NCI-H146 (cell line): ENCODE data around the gene DENND2D.

ENCODE experiments used
- DNase-seq: peaks from one replicate; lab custom pipeline; 2025; lab: John Stamatoyannopoulos, UW

DENND2D gene

GRCh38 chr1:111199881-111200801 lies at the start of gene DENND2D:
DENND2D (minus strand) TSS chr1:111200646; CDS start chr1:111200459, 187 bp downstream.
- DNase-seq, result no peak

- DNase-seq, result no peak
Observed at GRCh38 chr1:111249960-111250359, 49.5 kb upstream of the DENND2D start.

DNA sequence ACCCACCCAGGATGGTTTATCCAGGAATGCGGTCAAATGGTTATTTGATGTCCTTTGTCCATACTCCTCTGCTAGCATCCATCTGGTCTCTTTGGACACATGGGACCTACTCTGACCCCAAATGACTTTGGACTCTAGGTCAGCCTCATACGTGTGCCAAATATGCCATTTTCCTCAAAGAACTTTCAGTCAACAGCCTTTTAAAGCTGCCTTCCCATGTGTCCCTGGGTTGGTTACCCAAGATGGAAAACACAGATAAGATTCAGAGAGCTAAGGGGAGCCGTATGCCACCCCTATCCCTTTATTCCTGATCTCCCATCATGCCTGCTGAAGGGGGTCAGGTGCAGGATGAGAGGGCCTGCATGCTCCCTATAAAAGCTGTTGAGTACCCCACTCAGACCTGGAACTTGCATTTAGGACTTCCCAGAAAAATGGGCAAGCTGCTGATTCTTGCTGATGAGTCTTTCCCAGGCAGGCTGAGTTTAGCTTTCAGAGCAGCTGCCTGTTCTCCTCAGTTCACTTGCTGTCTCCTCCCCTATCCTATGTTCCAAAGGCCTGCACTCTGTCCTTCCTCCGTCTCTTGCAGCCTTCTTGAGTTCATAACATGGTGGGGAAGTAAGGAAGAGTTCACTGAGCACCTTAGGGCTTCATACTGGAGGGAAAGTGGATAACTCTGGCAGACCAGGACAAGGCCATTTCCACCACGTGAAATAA lies 46.8 kb upstream of the DENND2D start:
- DNase-seq, result no peak

GRCh38 chr1:111242805-111243523 lies 42.5 kb upstream of the DENND2D start:
- no peak for DNase-seq

DNA sequence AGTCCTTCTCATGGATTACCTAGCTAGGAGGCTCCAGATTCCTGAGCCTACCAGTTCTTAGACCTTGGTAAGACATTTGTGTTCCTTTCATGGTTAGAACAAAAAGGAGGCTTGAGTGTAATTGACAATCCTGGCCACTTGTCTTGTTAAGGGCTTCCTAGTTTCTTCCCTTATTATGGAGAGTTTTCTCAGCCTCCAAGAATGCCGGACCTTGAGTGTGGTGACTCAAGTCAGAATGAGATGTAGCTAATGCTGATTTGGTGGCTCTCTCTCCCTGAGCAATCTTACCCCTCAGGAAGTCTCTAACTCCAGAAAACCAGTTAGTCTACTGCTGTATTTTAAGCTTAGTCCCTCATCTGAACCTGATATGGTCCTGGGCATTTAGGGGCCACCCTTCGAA lies 41.4 kb upstream of the DENND2D start:
- DNase-seq, result no peak

GRCh38 chr1:111238056-111238795 lies 37.8 kb upstream of the DENND2D start:
- DNase-seq, result no peak

DNA sequence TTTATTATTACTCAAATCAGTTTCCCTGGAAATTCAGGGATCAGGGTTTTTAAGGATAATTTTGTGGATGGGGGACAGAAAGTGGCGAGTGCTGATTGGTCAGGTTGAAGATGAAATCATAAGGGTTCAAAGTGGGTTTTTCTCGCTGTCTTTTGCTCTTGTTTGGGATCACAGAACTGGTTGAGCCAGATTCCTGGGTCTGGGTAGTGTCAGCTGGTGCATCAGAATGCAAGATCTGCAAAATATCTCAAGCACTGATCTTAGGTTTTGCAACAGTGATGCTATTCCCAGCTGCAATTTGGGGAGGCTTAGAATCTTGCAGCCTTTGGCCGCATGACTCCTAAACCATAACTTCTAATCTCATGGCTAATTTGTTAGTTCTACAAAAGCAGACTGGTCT lies 36.4 kb upstream of the DENND2D start:
- DNase-seq, result no peak

DNA sequence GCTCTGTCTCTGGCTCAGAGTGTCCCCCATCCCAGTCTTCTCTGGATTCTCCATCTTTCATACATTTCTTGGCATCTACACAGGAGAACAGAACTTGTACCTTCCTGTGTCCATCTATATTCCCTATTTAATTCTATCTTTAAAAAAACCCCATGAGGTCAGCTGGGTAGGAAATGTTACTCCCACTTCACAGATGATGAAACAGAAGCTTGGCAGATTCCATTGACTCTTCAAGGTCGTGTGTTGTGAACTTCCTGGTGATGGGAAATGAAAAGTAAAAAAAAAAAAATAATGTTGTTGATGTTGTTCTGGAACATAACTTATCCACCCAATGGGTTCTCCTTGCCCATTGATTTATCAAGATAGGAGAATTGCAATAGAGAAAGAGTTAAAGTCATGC lies 35.9 kb upstream of the DENND2D start:
- no peak for DNase-seq

DNA sequence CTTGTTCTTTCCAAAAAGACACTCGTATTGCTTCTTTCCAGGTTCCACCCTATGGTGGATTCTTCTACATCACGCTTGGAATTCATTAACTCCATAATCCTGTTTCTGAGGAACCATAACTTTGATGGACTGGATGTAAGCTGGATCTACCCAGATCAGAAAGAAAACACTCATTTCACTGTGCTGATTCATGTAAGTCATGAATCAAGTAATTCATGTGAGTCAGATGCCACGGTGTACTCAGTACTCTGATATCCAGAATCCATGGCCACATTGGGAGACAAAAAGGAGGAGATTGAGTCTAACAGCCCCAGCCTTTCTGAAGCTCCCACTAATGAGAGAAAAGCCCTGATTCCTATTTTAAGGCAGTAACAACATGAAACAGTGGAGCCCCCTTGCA lies 34.4 kb upstream of the DENND2D start:
- DNase-seq, result no peak

- DNase-seq, result no peak
Observed at GRCh38 chr1:111234258-111234657, 33.8 kb upstream of the DENND2D start.

DNA sequence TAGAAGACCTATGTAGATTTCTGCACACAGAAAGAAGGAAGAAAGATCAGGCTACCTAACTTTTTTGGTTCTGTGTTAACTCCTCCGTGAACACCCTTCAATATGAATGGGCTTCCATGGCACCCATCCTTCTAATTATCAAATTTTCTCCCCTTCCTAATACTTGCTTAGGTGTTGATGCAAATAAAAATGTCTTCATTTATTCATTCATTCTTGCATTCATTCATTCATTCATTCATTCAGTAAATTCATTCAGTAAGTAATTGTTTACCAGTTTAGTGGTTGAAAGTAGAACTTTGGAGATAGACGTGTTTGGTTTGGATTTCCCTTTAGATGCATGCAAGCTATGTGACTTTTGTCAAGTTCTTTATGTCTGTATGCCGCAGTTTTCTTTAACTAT lies 31.7 kb upstream of the DENND2D start:
- DNase-seq, result no peak

GRCh38 chr1:111228748-111229126 lies 28.3 kb upstream of the DENND2D start:
- DNase-seq, result no peak

GRCh38 chr1:111227851-111228747 lies 27.7 kb upstream of the DENND2D start:
- DNase-seq, result no peak

DNA sequence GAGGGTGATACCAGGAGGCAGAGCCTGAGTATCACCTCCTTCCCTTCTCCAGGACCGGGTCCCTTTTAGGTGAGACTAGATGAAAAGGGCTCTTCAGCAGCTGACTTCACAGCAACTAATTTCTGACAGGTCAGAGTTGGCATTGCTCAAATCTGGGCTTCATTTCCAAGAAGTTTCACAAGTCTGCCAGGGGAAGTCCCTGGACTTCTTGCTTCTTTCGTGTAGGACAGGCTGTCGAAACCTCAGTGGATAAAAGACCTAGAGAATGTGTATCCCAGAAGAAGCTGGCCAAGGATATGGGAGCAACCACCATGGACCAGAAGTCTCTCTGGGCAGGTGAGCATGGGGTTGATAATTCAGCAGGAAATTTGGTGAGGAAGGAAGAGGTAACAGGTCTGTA lies 27.0 kb upstream of the DENND2D start, which contains the start of gene CHI3L2:
Gene CHI3L2, plus strand, starts transcription at position 280 of the 400 bp plus-strand sequence. Its CDS starts 17 bp downstream, at position 297.
- DNase-seq, result no peak

DNA sequence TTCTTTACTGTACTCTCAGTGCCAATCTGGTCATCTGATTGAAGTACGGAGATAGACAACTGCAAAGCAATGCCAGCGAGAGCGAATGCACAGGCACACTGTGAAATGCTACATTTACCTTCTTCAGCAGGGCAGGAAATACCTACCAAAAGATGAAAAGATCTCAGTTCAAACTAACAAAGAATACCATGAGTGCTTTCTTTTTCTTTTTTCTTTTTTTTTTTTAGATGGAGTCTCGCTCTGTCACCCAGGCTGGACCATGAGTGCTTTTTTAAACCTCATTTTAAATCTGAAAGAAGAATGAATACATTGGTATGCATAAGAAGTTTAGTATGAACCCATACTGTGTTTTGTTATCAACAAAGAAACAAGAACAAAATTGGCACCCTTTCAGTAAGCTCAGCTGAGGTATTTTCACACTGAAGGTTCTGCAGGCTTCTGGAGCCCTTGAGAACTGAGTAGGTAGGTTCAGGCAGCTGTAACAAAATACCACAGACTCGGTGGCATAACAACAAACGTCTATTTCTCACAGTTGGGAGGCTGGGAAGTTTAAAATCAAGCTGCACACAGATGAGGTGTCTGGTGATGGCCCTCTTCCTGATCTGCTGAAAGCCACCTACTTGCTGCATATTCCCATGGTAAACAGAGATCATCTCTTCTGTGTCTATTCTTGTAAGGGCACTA lies 25.4 kb upstream of the DENND2D start:
- no peak for DNase-seq

DNA sequence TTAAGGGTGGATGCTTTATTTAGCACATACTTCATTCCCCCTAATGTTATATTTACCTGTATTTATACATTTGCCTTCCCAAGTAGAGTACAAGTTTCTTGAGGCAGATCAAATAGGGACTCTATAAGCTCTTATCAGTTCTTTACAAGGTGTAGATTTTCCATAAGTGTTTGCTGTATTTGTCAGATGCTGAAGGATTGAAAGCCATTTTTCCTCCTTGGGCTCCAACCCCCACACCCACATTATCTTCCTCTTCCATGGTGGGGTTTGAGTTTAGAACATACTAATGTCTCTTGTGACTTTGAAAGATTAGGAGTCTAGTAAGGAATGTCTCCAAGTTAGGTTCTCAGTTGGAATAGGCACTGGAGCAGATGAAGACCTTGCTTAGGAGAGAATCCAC lies 24.6 kb upstream of the DENND2D start:
- no peak for DNase-seq

- DNase-seq, result no peak
Observed at GRCh38 chr1:111223126-111223685, 22.8 kb upstream of the DENND2D start.

DNA sequence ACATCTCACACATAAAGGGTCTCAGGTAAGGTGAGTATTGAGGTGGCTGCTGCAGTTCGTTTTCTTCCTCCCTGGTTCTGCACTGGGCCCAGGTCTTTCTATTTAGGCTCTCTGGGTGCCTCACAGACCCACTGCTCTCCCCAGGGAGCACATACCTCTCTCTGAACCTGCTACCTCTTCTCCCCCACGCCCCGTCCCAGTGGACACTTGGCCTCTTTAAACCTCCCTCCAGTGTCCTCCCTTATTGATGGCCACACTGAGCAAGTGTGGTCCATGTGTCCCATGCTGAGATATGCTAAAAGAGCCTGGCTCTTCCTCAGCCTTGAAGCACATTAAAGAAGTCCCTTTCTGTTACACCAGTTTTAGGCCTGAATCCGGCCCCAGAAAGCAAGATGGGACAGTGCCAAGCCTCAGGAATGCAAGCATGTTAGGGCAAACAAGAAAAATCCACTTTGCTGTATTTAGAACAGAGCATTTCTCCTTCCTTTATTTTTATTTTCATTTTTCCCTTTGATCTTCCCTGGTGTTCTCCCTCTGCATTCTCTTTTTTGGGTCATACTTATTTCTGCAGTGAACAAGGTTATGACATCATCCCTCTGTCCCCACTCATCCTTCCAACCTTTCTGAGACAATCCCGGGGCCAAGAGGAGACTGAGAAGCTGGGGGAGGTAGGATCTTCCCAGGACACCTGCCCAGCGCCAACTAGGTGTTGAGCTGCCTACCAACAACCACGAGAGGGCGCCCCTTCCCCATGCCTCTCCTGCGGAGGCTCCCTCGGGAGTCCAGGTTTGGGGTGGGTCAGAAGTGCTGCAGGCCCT lies 22.1 kb upstream of the DENND2D start:
- DNase-seq, result peak; percentile 64
